Activated CD4-positive, alpha-beta T cell treated with anti-CD3 and anti-CD28 coated beads, Interleukin-2, amount 10 ng/mL, durations not matched to agents 7 days and 5 days (primary cell): ENCODE measurements around the gene BMP2K. TPM values are rescaled to one million over a fixed set of nuclear protein-coding genes. Genes with fewer than 3 reads are reported as not detected.

Experiments used
- CTCF ChIA-PET: fragments of 350-600 bp; sonication (Branson Sonifier 250); formaldehyde crosslinking; loops from one replicate; lab custom pipeline; 2021; ENCODE audit warnings: antibody characterized with exemption; lab: Charles Lee
- POLR2A ChIA-PET: fragments of 350-600 bp; sonication (Branson Sonifier 250); formaldehyde crosslinking; loops from one replicate; lab custom pipeline; 2021; ENCODE audit warnings: antibody characterized with exemption; lab: Charles Lee
- DNase-seq: peaks from one replicate; pipeline ENCODE4 v3.0.0-alpha.2; 2020
- H3K27ac Mint-ChIP-seq: one replicate; pipeline ENCODE4 v1.8.0; 2021; ENCODE audit warnings: mild to moderate bottlenecking, moderate library complexity, mixed read lengths
- H3K27me3 Mint-ChIP-seq: one replicate; pipeline ENCODE4 v1.8.0; 2021; ENCODE audit warnings: mixed read lengths
- H3K36me3 Mint-ChIP-seq: one replicate; pipeline ENCODE4 v1.8.0; 2021; ENCODE audit warnings: low read depth, mixed read lengths
- H3K4me1 Mint-ChIP-seq: one replicate; pipeline ENCODE4 v1.8.0; 2021; ENCODE audit warnings: mixed read lengths
- H3K4me3 Mint-ChIP-seq: one replicate; pipeline ENCODE4 v1.8.0; 2021; ENCODE audit warnings: mild to moderate bottlenecking, moderate library complexity, mixed read lengths
- H3K9me3 Mint-ChIP-seq: one replicate; pipeline ENCODE4 v1.8.0; 2021; ENCODE audit warnings: mixed read lengths
- total RNA-seq, 2 experiments: library from RNA; stranded (reverse); gene quantifications; one replicate each; pipeline ENCODE4 v1.2.3, GENCODE V29; 2021

The BMP2K gene
- total RNA-seq: 10 to 100 TPM; 23.2 to 31.3 TPM

DNA sequence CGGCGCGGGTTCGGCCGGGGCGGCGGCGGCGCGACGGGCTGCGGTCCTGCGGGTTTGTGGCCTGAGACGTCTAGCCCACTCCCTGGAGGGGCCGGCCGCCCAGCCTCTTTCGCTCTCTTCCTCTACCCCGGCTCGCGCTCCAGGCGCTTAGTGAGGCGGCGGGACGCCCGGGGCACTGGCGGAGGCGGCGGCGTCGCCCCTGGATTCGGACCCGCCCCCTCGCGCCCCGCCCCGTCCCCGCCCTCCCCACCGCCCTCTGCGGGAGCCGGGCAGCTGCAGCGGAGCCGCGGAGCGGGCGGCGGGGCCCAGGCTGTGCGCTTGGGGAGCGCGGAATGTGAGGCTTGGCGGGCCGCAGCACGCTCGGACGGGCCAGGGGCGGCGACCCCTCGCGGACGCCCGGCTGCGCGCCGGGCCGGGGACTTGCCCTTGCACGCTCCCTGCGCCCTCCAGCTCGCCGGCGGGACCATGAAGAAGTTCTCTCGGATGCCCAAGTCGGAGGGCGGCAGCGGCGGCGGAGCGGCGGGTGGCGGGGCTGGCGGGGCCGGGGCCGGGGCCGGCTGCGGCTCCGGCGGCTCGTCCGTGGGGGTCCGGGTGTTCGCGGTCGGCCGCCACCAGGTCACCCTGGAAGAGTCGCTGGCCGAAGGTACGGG is at the start of gene BMP2K:
Gene BMP2K, plus strand, starts transcription at position 272 of the 650 bp plus-strand sequence. Its CDS starts 194 bp downstream, at position 466.
- ChIA-PET POLR2A (no interaction called here), CTCF (interaction anchor here (0.6 to 1.1 kb wide), 3 partner anchors 7 to 156 kb away, joined by 3 to 4 read pairs (median 3); no protein-coding TSS in a partner anchor)
- Mint-ChIP-seq H3K36me3 (peaks cover 2% of the 10 kb centered on the region), H3K9me3 (no peaks in the 10 kb centered on the region), H3K4me3 (peak within 1 kb of the TSS; percentile 84), H3K4me1 (peaks cover 19% of the 10 kb centered on the region), H3K27ac (peak within 1 kb of the TSS; percentile 96), H3K27me3 (no peaks in the 10 kb centered on the region)
- DNase-seq: peak; percentile 76

DNA sequence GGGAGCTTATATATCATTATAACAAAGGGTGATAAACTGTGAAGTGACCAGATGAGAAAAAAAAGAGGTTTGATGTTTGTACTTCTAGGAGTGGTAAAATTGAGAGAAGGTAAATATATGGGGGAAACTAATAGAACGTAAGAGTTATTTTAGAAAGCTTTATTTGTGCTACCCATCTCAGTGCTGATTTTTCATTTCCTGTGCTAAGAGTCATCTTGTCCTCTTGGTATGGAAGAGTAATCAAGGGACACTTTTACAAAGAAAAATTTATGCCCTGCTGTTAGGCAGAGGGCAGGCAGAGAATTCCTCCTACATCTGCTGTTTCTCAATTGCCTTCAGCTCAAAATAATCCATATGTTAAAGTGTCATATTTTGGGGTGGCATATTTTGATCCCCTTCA is 49.6 kb upstream of the BMP2K start:
- Mint-ChIP-seq H3K36me3 (no peaks in the 10 kb centered on the region), H3K9me3 (no peaks in the 10 kb centered on the region), H3K4me3 (no peak overlapping the region), H3K4me1 (peaks cover 4% of the 10 kb centered on the region), H3K27ac (no peak overlapping the region), H3K27me3 (no peaks in the 10 kb centered on the region)
- CTCF ChIA-PET: interaction anchor here (0.6 to 1.3 kb wide), 2 partner anchors 14 to 109 kb away, joined by 4 to 6 read pairs; no protein-coding TSS in a partner anchor
- POLR2A ChIA-PET: no interaction called here
- DNase-seq: no peak

DNA sequence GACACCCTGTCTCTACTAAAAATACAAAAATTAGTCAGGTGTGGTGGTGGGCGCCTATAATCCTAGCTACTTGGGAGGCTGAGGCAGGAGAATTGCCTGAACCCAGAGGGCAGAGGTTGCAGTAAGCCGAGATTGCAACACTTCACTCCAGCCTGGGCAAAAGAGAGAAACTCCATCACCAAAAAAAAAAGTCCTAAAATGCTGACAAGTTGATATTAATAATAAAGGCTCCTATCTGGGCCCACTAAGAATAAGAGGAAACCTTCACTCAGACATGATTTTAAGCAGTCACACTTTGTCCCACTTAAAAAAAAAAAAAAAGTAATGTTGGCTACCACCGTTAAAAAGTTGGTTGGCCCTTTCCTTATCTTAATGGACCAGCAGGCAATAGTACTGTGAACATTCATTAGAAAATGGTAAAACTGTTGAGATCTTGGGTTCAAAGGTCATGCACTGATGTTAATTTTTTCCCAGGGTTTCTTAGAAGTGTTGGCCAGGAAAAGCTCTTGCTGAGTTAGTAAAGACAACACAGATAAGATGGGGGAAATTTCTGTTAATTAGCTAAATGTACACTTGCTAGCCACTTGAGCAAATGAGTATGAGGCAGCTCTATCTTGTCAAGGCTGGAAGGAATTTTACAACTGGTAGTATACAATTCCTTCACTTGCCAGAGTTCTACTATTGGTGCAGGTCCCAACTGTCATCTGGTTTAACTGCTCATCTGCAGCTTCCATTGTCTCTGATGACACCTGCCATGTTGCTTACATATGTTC is 43.6 kb upstream of the BMP2K start:
- DNase-seq: no peak
- Mint-ChIP-seq H3K27ac (no peak overlapping the region), H3K9me3 (no peaks in the 10 kb centered on the region), H3K27me3 (no peaks in the 10 kb centered on the region), H3K4me1 (peaks cover 3% of the 10 kb centered on the region), H3K36me3 (no peaks in the 10 kb centered on the region), H3K4me3 (no peak overlapping the region)
- ChIA-PET CTCF (no interaction called here), POLR2A (no interaction called here)

DNA sequence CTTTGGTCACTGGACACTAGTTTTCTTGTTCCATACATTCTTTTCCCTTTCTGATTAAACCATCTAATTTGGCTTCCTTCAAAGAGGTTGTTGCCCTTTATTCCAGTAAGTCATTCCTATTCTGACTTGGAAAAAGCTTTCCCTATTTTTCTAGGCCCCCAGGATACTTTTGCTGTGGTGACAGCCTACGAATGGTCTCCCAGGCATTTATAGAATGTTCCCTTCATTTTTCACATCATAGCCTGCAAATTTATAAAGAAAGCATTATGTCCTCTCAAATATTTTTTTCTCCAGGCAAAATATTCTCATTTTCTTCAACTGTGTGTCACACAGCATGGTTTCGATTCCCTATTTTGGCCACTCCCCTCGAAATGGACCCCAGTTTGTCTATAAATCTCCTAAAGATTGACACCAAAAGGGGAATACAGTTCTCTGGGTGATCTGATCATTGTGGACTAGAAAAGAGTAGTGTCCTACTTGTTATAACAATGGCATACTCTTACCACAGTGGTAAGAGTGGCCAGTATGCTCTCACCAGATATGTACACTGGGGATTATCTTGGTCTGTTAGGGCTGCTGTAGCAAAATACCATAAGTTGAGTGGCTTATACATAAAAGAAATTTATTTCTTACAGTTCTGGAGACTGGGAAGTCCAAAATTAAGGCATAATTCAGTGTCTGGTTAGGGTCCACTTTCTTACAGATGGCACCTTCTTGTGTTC is 41.5 kb upstream of the BMP2K start:
- Mint-ChIP-seq H3K27me3 (no peaks in the 10 kb centered on the region), H3K4me1 (peaks cover 3% of the 10 kb centered on the region), H3K36me3 (no peaks in the 10 kb centered on the region), H3K4me3 (no peak overlapping the region), H3K9me3 (no peaks in the 10 kb centered on the region), H3K27ac (no peak overlapping the region)
- DNase-seq: no peak
- POLR2A ChIA-PET: no interaction called here
- CTCF ChIA-PET: no interaction called here

DNA sequence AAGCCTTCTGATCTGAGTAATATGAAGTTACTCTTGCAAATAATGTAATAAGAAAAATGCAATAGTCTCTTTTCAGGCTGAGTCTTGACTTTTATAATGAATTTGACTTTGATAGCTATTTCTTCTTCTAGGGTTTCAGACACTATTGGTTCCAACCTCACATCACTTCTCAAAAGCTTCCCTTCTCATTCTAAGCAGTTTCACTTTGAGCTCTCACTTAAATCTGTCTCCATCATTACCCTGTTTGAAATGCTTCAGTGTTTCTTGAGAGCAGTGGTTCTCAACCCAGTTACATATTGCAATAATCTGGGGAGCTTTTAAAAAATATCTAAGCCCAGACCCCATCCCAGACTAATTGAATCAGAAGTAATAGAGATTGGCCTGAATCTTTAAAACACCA is 40.5 kb upstream of the BMP2K start:
- no peak overlapping the region for H3K4me3 Mint-ChIP-seq
- no peak overlapping the region for H3K27ac Mint-ChIP-seq
- H3K36me3 Mint-ChIP-seq: no peaks in the 10 kb centered on the region
- H3K4me1 Mint-ChIP-seq: peaks cover 3% of the 10 kb centered on the region
- H3K9me3 Mint-ChIP-seq: no peaks in the 10 kb centered on the region
- ChIA-PET CTCF (interaction anchor here (0.5 to 1.1 kb wide), 2 partner anchors 18 to 634 kb away, joined by 3 to 4 read pairs; no protein-coding TSS in a partner anchor), POLR2A (no interaction called here)
- no peak for DNase-seq
- H3K27me3 Mint-ChIP-seq: no peaks in the 10 kb centered on the region

DNA sequence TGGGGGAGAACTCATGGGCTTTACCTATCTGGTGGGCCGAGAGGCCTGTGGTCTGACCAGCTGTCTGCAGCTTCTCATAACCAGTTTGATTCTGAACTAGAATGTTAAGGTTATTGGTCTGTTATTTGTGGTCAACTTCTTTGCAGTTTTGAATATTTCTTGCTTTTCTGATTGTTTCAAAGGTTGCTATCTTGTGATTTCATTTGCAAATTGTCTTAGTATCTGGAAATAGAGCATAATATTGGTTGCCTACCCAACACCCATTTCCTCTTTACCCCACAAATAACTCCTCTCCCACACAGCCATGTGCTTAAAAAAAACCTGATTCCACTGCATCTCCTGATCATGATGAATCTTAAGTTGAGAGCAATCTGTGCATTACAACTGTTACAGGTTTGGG is 39.1 kb upstream of the BMP2K start:
- no peaks in the 10 kb centered on the region for H3K9me3 Mint-ChIP-seq
- peaks cover 3% of the 10 kb centered on the region for H3K4me1 Mint-ChIP-seq
- no peak for DNase-seq
- H3K27ac Mint-ChIP-seq: no peak overlapping the region
- CTCF ChIA-PET: interaction anchor here (1.1 kb wide), 1 partner anchor 10 kb away, joined by 4 read pairs; no protein-coding TSS in a partner anchor
- no peaks in the 10 kb centered on the region for H3K27me3 Mint-ChIP-seq
- POLR2A ChIA-PET: no interaction called here
- H3K36me3 Mint-ChIP-seq: no peaks in the 10 kb centered on the region
- no peak overlapping the region for H3K4me3 Mint-ChIP-seq

DNA sequence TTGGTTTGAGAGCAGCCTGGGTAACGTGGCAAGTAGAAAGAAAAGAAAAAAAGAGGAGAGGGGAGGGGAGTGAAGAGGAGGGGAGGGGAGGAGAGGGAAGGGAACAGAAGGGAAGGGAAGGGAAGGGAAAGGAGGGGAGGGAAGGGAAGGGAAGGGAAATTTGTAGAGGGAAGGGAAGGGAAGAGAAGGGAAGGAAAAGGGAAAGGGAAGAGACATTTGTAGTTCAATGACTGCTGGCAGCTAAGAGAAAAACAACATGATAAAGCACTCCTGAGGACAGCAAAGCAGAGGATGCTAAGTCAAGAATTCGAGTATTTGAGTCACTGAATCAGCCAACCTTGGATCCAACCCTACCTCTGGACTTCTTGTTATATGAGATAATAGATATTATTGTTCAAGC is 38.2 kb upstream of the BMP2K start:
- CTCF ChIA-PET: no interaction called here
- H3K4me3 Mint-ChIP-seq: no peak overlapping the region
- H3K4me1 Mint-ChIP-seq: peaks cover 3% of the 10 kb centered on the region
- no peaks in the 10 kb centered on the region for H3K27me3 Mint-ChIP-seq
- POLR2A ChIA-PET: no interaction called here
- no peaks in the 10 kb centered on the region for H3K9me3 Mint-ChIP-seq
- no peak for DNase-seq
- H3K27ac Mint-ChIP-seq: no peak overlapping the region
- no peaks in the 10 kb centered on the region for H3K36me3 Mint-ChIP-seq

DNA sequence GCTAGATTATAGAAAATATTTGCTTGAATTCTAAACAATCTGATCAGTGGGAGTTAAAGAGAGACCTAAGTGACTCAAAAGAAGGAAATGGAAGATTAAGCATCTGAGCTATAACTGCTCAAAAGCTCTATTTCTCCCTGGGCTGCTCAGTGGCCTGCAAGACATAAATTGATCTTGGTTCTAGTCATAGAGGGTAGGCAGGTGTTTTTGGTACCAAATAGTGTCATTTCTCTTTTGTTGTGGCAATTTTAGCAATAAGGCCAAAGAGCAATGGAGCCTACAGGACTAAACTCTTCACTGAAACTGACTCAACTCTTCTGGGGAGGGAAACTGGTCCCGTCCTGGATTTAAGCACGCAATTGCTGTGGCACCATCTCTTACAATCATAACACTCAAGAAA is 33.9 kb upstream of the BMP2K start:
- H3K27ac Mint-ChIP-seq: no peak overlapping the region
- no peaks in the 10 kb centered on the region for H3K36me3 Mint-ChIP-seq
- POLR2A ChIA-PET: no interaction called here
- H3K4me1 Mint-ChIP-seq: no peaks in the 10 kb centered on the region
- no peak for DNase-seq
- H3K9me3 Mint-ChIP-seq: no peaks in the 10 kb centered on the region
- no peak overlapping the region for H3K4me3 Mint-ChIP-seq
- CTCF ChIA-PET: interaction anchor here (0.6 to 1.0 kb wide), 2 partner anchors 121 to 126 kb away, joined by 3 read pairs; no protein-coding TSS in a partner anchor
- H3K27me3 Mint-ChIP-seq: no peaks in the 10 kb centered on the region

DNA sequence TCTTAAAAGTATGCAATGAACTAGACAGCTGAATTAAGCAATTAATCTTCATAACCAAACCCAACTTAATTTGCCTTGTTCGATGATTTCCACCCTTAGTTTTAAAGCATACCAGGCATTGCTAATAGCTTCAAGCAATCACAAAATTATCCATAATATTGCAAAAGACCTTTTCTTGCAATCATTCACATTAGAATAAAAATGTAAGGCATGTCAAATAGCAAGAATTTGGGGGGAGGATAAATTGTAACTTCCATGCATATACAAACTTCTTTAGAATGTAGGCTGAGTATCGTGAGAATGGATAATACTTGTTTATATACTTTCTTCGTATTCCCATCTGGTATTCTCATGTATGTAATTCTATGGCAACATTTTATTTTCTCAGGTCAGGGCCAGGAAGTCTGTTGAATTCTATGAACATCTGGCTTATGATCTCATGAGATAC is 28.7 kb upstream of the BMP2K start:
- H3K36me3 Mint-ChIP-seq: no peaks in the 10 kb centered on the region
- ChIA-PET CTCF (interaction anchor here (0.9 to 1.6 kb wide), 2 partner anchors 11 to 29 kb away, joined by 3 to 4 read pairs; no protein-coding TSS in a partner anchor), POLR2A (no interaction called here)
- H3K4me3 Mint-ChIP-seq: no peak overlapping the region
- H3K27me3 Mint-ChIP-seq: no peaks in the 10 kb centered on the region
- H3K27ac Mint-ChIP-seq: no peak overlapping the region
- no peaks in the 10 kb centered on the region for H3K9me3 Mint-ChIP-seq
- DNase-seq: no peak
- H3K4me1 Mint-ChIP-seq: no peaks in the 10 kb centered on the region

DNA sequence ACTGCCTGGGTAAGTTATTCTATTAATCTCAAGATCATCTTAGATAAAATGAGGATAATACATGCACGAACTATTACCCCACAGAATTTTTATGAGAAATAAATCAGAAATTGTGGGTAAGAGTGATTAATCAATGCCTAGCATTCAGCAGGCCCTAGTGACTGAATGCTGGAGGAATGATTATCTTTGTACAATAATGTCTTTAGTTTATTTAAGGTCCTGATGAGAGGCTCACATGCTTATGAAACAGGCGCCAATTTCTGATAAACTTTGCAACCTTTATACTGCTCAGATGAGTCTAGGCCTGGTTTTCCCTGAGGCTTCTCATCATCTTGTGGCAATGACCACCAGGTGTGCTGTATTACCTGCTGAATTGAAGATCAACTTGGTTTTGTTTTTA is 27.8 kb upstream of the BMP2K start:
- Mint-ChIP-seq H3K27ac (no peak overlapping the region), H3K27me3 (no peaks in the 10 kb centered on the region), H3K36me3 (no peaks in the 10 kb centered on the region), H3K4me3 (no peak overlapping the region), H3K9me3 (no peaks in the 10 kb centered on the region), H3K4me1 (no peaks in the 10 kb centered on the region)
- DNase-seq: no peak
- POLR2A ChIA-PET: no interaction called here
- CTCF ChIA-PET: no interaction called here

DNA sequence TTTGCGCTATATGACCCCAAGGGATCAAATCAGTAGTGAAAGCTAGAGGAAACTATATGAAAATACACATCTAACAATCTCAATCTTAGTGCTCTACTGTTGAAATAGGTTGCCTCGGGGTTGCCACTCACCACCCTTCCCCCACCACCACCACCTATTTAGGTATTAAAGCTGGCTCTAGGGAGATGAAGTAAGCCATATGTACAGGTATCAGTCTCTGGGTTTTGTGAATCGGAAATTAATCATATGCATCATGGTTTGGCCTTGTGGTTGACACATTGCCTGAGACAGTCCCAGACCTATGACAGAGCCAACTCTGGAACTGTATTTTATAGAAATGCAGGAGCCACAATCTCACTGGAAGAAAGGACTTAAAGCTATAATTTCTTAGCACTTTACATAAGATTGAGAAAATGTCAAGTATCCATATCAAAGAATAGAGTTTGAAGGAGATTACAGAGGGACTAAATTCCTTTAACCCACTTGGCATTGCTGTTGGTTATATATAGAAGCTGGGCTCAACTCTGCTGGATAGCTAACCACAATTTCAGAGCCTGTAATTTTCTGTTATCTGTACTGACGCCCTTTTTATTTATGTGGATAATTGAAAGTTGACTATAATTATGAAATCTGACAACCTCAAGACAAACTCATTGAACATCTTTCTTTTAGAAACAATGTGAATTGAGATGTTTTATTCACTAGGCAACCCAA is 26.7 kb upstream of the BMP2K start:
- ChIA-PET POLR2A (no interaction called here), CTCF (interaction anchor here (0.6 kb wide), 1 partner anchor 1125 kb away, joined by 3 read pairs; no protein-coding TSS in a partner anchor)
- no peaks in the 10 kb centered on the region for H3K36me3 Mint-ChIP-seq
- no peak overlapping the region for H3K4me3 Mint-ChIP-seq
- no peak overlapping the region for H3K27ac Mint-ChIP-seq
- H3K9me3 Mint-ChIP-seq: no peaks in the 10 kb centered on the region
- no peak for DNase-seq
- H3K27me3 Mint-ChIP-seq: no peaks in the 10 kb centered on the region
- no peaks in the 10 kb centered on the region for H3K4me1 Mint-ChIP-seq

DNA sequence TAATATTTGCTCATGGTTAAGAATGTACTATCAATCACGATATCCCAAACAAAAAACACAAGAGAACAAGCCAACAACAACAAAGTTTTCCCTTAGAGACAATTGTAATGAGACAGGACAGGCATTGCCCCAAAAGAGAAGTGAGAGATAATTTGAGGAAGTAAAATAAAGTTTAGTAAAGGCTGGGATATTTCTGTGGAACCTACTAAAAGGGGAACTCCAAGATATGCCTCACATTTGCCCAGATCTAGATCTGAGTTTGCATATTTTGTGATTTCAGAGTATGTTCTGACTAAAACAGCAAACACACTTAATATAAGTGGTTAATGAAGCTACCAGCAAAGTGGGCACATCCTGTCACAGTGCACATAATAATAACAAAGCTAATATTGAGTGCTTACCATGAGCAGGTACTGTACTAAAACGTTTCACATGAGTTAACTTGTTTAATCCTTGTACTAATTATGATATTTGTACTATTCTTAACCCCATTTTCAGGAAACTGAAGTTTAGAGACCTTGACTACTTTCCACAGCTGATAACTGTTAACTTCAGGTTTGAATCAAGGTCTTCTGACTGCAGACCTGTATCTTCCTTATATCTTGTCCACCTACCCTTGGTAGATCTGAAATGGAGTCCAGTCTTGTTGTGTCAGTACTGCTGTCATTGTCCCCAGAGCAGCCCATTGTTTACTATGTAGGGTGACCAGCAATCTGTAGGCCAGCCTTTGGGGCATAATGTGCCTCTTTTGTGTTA is 26.0 kb upstream of the BMP2K start:
- no peaks in the 10 kb centered on the region for H3K4me1 Mint-ChIP-seq
- H3K9me3 Mint-ChIP-seq: no peaks in the 10 kb centered on the region
- no peaks in the 10 kb centered on the region for H3K36me3 Mint-ChIP-seq
- ChIA-PET POLR2A (no interaction called here), CTCF (no interaction called here)
- no peak overlapping the region for H3K27ac Mint-ChIP-seq
- H3K27me3 Mint-ChIP-seq: no peaks in the 10 kb centered on the region
- H3K4me3 Mint-ChIP-seq: no peak overlapping the region
- DNase-seq: no peak
